ENCODE data around the gene TMEM255B. TPM values are rescaled to one million over a fixed set of nuclear protein-coding genes. Genes with fewer than 3 reads are reported as not detected.

Gene TMEM255B
- total RNA-seq, 4 donors from 2014 or later, result 2.0 to 4.8 (median 3.4) TPM

DNA sequence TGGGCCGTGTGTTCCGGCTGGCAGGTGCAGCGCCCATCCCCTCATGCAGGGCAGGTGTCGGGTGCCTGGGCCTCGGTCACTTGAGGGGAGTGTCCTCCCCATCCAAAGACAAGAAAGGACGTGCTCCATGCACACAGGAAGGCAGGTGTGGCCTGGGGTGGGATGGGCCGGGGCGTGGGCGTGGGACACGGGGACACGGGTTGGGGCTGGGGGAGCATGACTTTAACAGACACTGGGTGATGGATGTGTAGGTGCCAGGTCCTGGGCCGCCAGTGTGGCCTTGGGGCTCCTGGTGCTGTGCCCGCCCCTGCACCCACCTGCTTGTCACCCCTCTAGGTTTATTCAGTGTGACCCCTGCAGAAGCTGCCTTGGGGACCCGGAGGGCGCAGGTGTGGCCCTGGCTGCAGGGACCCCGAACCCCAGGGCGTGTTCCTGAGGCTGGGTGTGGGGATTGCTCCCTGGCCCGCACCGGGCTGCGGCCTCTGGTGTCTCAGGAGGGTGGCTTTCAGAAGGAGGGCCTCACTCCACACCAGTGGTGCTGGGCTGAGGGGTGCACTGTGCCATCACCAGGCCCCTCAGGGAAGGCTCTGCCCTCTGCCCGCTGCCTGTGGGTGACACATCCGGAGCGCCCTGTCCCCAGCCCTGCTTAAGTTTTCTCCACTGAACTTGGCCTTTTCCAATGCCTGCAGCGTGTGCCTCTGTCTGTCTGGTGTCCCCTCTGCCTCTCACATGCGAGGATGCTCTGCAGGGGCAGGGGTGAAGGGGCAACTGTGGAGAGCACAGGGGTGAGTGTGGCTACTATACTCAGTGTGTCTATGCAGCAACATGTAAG, 5.2 kb downstream of the TMEM255B start:
- DNase-seq (ENCODE audit: low spot score in 2 of 2), result peak in 1 of 2 donors; percentile 80

DNA sequence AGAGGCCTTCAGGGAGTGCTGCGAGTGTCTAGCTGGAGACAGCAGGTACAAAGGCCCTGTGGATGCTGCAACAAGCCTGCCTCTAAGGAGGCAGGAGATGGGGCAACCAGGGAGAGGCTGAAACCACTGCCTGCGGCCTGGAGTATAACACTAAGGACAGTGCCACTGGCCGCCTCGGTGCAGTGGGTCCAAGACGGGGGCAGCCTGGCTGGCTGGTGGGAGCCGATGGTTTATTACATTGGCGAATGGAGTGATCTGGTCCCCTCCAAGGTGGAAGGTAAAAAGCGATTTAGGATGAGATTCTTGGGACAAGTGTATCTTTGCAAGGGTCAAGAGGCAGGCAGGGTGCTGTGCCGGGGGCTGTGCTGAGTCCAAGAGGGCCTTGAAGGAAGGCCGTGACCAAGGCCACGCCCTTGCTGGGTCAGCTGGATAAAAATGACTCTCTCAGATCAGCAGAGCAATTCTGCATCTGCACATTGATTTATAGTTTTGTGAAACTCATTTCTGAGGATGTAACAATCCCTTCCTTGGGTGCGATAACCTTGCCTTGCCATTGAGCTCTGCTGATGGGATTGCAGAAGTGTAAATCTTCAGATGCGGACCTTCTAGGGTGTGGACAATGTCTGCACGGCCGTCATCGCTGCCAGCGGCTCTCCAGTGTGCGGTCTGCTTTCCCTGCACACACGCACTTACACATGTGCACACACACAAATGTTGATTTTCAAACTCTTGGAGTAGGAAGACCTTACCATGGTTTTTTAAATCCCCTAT, 6.0 kb downstream of the TMEM255B start:
- no peak overlapping the region for H3K4me3 ChIP-seq (ENCODE audit: low read depth, poor library complexity, severe bottlenecking)
- WGBS, 2 donors, result 83 to 85% methylated on average over 19 of the region's 19 CpGs

More for the DNA sequence above, 5.2 kb downstream of the TMEM255B start:
- intact Hi-C loops (cut with DNase I; ENCODE audit: low total_unique reads), result no loop called here
- no peak overlapping the region for H3K4me3 ChIP-seq (ENCODE audit: low read depth, poor library complexity, severe bottlenecking)
- no peak for TF ChIP-seq POLR2A (IDR thresholded peaks at IDR 0.05)
- TF ChIP-seq, protein P1, sequence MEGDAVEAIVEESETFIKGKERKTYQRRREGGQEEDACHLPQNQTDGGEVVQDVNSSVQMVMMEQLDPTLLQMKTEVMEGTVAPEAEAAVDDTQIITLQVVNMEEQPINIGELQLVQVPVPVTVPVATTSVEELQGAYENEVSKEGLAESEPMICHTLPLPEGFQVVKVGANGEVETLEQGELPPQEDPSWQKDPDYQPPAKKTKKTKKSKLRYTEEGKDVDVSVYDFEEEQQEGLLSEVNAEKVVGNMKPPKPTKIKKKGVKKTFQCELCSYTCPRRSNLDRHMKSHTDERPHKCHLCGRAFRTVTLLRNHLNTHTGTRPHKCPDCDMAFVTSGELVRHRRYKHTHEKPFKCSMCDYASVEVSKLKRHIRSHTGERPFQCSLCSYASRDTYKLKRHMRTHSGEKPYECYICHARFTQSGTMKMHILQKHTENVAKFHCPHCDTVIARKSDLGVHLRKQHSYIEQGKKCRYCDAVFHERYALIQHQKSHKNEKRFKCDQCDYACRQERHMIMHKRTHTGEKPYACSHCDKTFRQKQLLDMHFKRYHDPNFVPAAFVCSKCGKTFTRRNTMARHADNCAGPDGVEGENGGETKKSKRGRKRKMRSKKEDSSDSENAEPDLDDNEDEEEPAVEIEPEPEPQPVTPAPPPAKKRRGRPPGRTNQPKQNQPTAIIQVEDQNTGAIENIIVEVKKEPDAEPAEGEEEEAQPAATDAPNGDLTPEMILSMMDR (IDR thresholded peaks at IDR 0.05), result no peak
- WGBS, 2 donors, result 80 to 82% methylated on average over 23 to 24 of the region's 25 CpGs

DNA sequence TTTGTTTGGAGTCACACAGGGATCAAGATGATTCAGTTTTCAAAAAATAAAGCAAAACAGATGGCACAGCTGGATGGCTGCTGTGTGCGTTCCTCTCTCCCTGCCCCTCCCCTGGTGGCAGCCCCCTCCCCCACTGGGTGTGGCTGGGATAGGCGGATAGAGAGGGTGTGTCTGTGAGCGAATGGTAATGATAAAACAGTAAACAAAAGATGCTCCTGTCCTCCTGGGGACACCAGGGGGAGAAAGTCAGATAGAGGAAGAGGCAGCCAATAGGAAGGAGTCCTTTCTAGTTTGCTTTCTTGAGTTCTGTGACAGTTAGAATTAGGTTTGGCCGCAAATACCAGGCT, 6.5 kb downstream of the TMEM255B start:
- 28 to 38% methylated on average over 4 of the region's 4 CpGs for WGBS, 2 donors
- H3K4me3 ChIP-seq (ENCODE audit: low read depth, poor library complexity, severe bottlenecking), result no peak overlapping the region
- peak in 1 of 2 donors; percentile 70 for DNase-seq (ENCODE audit: low spot score in 2 of 2)
- TF ChIP-seq POLR2A (IDR thresholded peaks at IDR 0.05), result no peak
- TF ChIP-seq, protein P1 (IDR thresholded peaks at IDR 0.05), result no peak
- intact Hi-C loops (cut with DNase I; ENCODE audit: low total_unique reads), result no loop called here

More for the DNA sequence above, 6.0 kb downstream of the TMEM255B start:
- no peak for TF ChIP-seq POLR2A (IDR thresholded peaks at IDR 0.05)
- TF ChIP-seq, protein P1 (IDR thresholded peaks at IDR 0.05), result no peak
- intact Hi-C loops (cut with DNase I; ENCODE audit: low total_unique reads), result no loop called here
- DNase-seq (ENCODE audit: low spot score in 2 of 2), result peak in 1 of 2 donors; percentile 63

DNA sequence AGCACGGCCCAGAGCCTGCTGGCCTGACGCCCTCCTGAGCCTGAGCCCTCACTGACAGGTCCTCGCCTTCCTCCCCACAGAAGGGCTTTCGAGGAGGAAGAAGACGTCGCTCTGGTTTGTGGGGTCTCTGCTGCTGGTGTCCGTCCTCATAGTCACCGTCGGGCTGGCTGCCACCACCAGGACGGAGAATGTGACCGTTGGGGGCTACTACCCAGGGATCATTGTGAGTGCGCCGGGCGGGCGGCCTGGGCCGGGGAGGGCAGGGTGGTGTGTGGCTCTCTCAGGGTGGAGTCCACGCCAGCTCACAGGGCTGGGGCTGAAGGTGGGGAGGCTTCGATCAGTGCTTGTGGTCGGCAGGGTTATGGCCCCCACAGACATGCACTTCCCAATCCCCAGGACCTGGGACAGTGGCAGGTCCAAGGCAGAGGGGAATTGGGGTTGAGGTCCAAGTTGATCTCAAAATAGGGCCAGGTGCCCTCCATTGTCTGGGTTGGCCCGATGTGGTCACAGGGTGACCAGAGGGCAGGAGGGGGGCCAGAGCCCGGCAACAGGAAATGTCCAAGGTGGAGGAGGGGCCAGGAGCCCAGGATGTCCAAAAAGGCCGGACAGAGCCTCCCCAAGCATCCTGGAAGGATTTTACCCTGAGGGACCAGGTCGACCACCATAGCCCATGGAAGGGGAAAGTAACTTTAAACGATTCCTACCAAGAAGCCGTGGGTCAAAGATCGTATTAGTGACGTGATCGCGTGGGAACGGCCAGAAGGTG, 7.2 kb downstream of the TMEM255B start:
- intact Hi-C loops (cut with DNase I; ENCODE audit: low total_unique reads), result no loop called here
- TF ChIP-seq, protein P1 (IDR thresholded peaks at IDR 0.05), result no peak
- TF ChIP-seq POLR2A (IDR thresholded peaks at IDR 0.05), result no peak
- no peak overlapping the region for H3K4me3 ChIP-seq (ENCODE audit: low read depth, poor library complexity, severe bottlenecking)
- DNase-seq (ENCODE audit: low spot score in 2 of 2), result peak in 1 of 2 donors; percentile 82
- 86 to 87% methylated on average over 30 of the region's 30 CpGs for WGBS, 2 donors

DNA sequence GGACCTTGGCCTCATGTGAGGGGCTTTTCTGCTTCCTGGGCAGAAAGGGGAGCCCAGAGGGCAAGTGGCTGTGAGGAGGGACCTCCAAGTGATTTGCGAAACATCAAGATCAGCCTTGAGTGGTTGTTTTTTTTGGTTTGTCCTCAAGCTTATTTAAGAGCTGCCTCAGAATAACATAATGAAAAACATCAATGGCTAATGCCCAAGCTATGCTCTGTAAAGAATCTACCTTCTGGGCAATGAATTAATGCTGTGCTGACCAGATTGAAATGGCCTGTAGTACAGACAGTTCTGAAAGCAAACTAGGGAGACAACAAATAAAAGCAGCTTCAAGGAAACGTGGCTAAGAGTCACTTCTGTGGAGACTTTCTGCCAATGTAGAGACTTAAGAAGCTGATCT, 8.3 kb downstream of the TMEM255B start:
- H3K4me3 ChIP-seq (ENCODE audit: low read depth, poor library complexity, severe bottlenecking), result no peak overlapping the region
- intact Hi-C loops (cut with DNase I; ENCODE audit: low total_unique reads), result no loop called here
- DNase-seq (ENCODE audit: low spot score in 2 of 2), result peak in 1 of 2 donors; percentile 34
- TF ChIP-seq, protein P1 (IDR thresholded peaks at IDR 0.05), result no peak
- no peak for TF ChIP-seq POLR2A (IDR thresholded peaks at IDR 0.05)
- WGBS, 2 donors, result 85 to 97% methylated on average over 2 of the region's 2 CpGs
